ENCODE data around the gene CACNG5.

The CACNG5 gene

GRCh38 chr17:66849032-66849655 lies 14.2 kb downstream of the CACNG5 start:
- no peak for TF ChIP-seq SPI1 (IDR thresholded peaks at IDR 0.05; ENCODE audit: borderline replicate concordance, low read depth)
- TF ChIP-seq, protein P1, sequence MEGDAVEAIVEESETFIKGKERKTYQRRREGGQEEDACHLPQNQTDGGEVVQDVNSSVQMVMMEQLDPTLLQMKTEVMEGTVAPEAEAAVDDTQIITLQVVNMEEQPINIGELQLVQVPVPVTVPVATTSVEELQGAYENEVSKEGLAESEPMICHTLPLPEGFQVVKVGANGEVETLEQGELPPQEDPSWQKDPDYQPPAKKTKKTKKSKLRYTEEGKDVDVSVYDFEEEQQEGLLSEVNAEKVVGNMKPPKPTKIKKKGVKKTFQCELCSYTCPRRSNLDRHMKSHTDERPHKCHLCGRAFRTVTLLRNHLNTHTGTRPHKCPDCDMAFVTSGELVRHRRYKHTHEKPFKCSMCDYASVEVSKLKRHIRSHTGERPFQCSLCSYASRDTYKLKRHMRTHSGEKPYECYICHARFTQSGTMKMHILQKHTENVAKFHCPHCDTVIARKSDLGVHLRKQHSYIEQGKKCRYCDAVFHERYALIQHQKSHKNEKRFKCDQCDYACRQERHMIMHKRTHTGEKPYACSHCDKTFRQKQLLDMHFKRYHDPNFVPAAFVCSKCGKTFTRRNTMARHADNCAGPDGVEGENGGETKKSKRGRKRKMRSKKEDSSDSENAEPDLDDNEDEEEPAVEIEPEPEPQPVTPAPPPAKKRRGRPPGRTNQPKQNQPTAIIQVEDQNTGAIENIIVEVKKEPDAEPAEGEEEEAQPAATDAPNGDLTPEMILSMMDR (IDR thresholded peaks at IDR 0.05; ENCODE audit: insufficient read depth, low read length), result no peak
- TF ChIP-seq REST (IDR thresholded peaks at IDR 0.05; ENCODE audit: insufficient replicate concordance, low read depth), result no peak
- TF ChIP-seq GABPA (IDR thresholded peaks at IDR 0.05; ENCODE audit: low read depth), result no peak
- TF ChIP-seq POLR2AphosphoS5 (IDR thresholded peaks at IDR 0.05; ENCODE audit: low read depth), result no peak
- DNase-seq (ENCODE audit: low read depth in 1 of 2, low spot score in 1 of 2), result no peak
- H3K27ac ChIP-seq (replicated peaks), result no peak overlapping the region
- H3K27me3 ChIP-seq (ENCODE audit: insufficient read depth, poor library complexity, severe bottlenecking), result no peaks in the 10 kb centered on the region
- H3K4me3 ChIP-seq (replicated peaks; ENCODE audit: insufficient read depth, low read length), result no peak overlapping the region

- Histone ChIP-seq H3K4me3 (replicated peaks; ENCODE audit: insufficient read depth, low read length) (no peak overlapping the region), H3K27me3 (ENCODE audit: insufficient read depth, poor library complexity, severe bottlenecking) (no peaks in the 10 kb centered on the region), H3K27ac (replicated peaks) (no peak overlapping the region)
- no peak for DNase-seq (ENCODE audit: low read depth in 1 of 2, low spot score in 1 of 2)
- TF ChIP-seq GABPA (IDR thresholded peaks at IDR 0.05; ENCODE audit: low read depth) (no peak), SPI1 (IDR thresholded peaks at IDR 0.05; ENCODE audit: borderline replicate concordance, low read depth) (no peak), POLR2AphosphoS5 (IDR thresholded peaks at IDR 0.05; ENCODE audit: low read depth) (no peak), REST (IDR thresholded peaks at IDR 0.05; ENCODE audit: insufficient replicate concordance, low read depth) (no peak)
- TF ChIP-seq, protein P1 (IDR thresholded peaks at IDR 0.05; ENCODE audit: insufficient read depth, low read length), result no peak
These were observed 15.1 kb downstream of the CACNG5 start for GRCh38 chr17:66849851-66850580.

DNA sequence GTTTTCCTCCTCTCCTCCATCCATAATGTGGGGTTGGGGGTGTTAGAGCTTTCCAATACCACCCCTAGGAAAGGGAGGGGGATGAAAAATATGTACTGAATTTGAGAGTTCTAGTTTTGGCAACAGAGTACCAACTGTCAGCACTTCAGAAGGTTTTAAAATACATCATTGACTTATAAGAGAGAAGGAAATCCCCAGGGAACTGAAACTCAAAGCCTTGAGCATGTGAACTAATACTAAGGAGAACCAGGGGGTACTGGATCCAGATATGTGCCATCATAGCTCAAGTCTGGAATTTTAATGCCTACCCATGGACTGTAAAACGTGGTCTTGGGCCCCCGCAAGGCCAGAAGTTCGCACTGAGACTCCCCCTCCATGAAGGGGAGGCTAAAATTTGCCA lies 15.8 kb downstream of the CACNG5 start:
- DNase-seq (ENCODE audit: low read depth in 1 of 2, low spot score in 1 of 2), result no peak
- Histone ChIP-seq H3K27me3 (ENCODE audit: insufficient read depth, poor library complexity, severe bottlenecking) (no peaks in the 10 kb centered on the region), H3K4me3 (replicated peaks; ENCODE audit: insufficient read depth, low read length) (no peak overlapping the region), H3K27ac (replicated peaks) (no peak overlapping the region)
- TF ChIP-seq, protein P1 (IDR thresholded peaks at IDR 0.05; ENCODE audit: insufficient read depth, low read length), result no peak
- TF ChIP-seq POLR2AphosphoS5 (IDR thresholded peaks at IDR 0.05; ENCODE audit: low read depth), result no peak
- no peak for TF ChIP-seq REST (IDR thresholded peaks at IDR 0.05; ENCODE audit: insufficient replicate concordance, low read depth)
- no peak for TF ChIP-seq GABPA (IDR thresholded peaks at IDR 0.05; ENCODE audit: low read depth)
- no peak for TF ChIP-seq SPI1 (IDR thresholded peaks at IDR 0.05; ENCODE audit: borderline replicate concordance, low read depth)
